ENCODE measurements around the gene ZAR1. TPM values are rescaled to one million over a fixed set of nuclear protein-coding genes. Genes with fewer than 3 reads are reported as not detected.

Gene ZAR1
- total and polyA plus RNA-seq, 2 experiments from 2014 or later: not detected

DNA sequence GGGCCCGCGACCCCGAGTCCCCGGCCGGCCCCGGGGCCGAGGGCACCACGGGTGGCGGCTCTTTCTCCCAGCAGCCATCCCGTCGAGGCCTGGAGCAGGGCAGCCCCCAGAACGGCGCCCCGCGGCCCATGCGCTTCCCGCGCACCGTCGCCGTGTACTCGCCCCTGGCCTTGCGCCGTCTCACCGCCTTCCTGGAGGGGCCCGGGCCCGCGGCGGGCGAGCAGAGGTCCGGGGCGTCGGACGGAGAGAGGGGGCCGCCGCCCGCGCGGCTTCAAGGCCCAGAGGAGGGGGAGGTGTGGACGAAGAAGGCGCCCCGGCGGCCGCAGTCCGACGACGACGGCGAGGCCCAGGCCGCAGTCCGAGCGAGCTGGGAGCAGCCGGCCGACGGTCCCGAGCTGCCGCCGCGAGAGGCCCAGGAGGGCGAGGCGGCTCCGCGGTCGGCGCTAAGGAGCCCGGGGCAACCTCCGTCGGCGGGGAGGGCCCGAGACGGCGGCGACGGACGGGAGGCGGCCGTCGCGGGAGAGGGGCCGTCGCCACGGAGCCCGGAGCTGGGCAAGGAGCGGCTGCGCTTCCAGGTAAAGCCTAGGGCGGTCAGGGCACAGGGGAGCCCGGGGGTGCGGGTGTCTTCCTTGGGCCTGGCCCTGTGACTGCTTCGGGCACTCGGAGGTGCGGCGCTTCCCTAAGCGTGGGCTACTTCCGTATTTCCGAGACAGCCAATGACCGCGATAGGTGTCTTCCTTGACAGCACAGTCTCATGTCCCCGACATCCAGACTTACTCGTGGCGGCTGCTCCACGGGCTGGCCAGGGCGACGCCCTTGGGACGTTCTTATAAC is 845 bp downstream of the ZAR1 start:
- DNase-seq: no peak

DNA sequence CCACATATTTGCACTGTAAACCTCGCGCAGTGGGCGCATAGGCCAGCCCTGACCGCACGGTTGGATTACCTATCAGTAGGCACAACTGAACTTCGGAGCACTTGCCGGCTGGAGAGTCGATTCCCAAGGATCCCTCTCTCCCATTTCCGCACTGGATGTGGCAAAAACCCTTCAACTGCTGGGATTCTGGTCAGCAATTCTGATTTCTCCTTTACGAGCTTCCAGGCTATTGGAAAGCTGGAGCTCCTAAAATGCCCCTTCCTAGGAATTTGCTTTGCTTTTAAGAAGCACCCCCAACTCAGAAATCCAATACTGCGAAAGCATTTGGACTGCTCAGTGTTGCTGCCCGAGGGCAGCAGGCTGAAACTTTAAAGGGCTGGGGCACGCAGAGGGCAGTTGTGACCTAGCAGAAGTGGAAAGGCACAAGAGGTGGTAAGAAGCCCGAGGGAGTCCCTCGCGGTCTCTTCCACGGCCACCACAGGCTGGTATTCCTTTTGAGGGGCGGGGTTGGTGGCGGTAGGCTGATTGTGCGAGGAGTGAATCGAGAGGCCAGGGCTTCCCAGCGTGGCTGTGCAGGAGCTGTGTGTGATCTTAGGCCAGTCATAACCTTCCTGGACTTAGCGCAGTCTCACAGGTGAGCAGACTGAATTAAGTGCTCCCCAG is 1.6 kb downstream of the ZAR1 start:
- H3K9ac ChIP-seq: no peak overlapping the region
- DNase-seq: no peak
- H3K27ac ChIP-seq: no peak overlapping the region
- H3K4me3 ChIP-seq: no peak overlapping the region
- no peak overlapping the region for H3K4me2 ChIP-seq (ENCODE audit: unreplicated experiment)
- H3K4me1 ChIP-seq (ENCODE audit: insufficient read depth): no peaks in the 10 kb centered on the region
- no peak for TF ChIP-seq EZH2phosphoT487 (IDR thresholded peaks at IDR 0.05; ENCODE audit: insufficient read depth, low read depth)
- no peak for TF ChIP-seq EZH2 (IDR thresholded peaks at IDR 0.05; ENCODE audit: insufficient read depth, poor library complexity, severe bottlenecking)
- H3K79me2 ChIP-seq (ENCODE audit: insufficient read depth): no peaks in the 10 kb centered on the region
- in situ Hi-C loops (cut with MboI): no loop called here
- no peaks in the 10 kb centered on the region for H4K20me1 ChIP-seq (ENCODE audit: insufficient read depth)
- no peak overlapping the region for H2AFZ ChIP-seq
- WGBS, 2 experiments (ENCODE audit: low coverage in 1 of 2, low lambda C conversion rate in 2 of 2, missing lambda C conversion rate in 2 of 2): 68 to 74% methylated on average over 22 to 23 of the region's 23 CpGs
- H3K9me2 ChIP-seq (ENCODE audit: insufficient read depth): no peaks in the 10 kb centered on the region
- peaks cover 6% of the 10 kb centered on the region; the same call in 1 of the 2 replicates for H3F3A ChIP-seq (ENCODE audit: insufficient read depth)
- no peaks in the 10 kb centered on the region for H3K9me3 ChIP-seq (ENCODE audit: low read depth)
- no peaks in the 10 kb centered on the region for H3K36me3 ChIP-seq (ENCODE audit: low read depth)
- peaks cover 50% of the 10 kb centered on the region for H3K27me3 ChIP-seq (replicated peaks; ENCODE audit: insufficient read depth)

More for the DNA sequence above, 845 bp downstream of the ZAR1 start:
- Histone ChIP-seq H3K4me1 (ENCODE audit: insufficient read depth) (no peaks in the 10 kb centered on the region), H4K20me1 (ENCODE audit: insufficient read depth) (no peaks in the 10 kb centered on the region), H2AFZ (peak overlapping the region; percentile 60; the same call in 1 of the 2 replicates), H3K27me3 (replicated peaks; ENCODE audit: insufficient read depth) (peaks cover 56% of the 10 kb centered on the region), H3K27ac (no peak overlapping the region), H3K79me2 (ENCODE audit: insufficient read depth) (no peaks in the 10 kb centered on the region), H3K4me2 (ENCODE audit: unreplicated experiment) (no peak overlapping the region), H3K9me3 (ENCODE audit: low read depth) (no peaks in the 10 kb centered on the region), H3K9ac (no peak overlapping the region), H3K4me3 (no peak overlapping the region), H3K9me2 (ENCODE audit: insufficient read depth) (no peaks in the 10 kb centered on the region), H3K36me3 (ENCODE audit: low read depth) (no peaks in the 10 kb centered on the region), H3F3A (ENCODE audit: insufficient read depth) (peaks cover 6% of the 10 kb centered on the region; the same call in 1 of the 2 replicates)
- 15 to 16% methylated on average over 78 to 93 of the region's 104 CpGs for WGBS, 2 experiments (ENCODE audit: low coverage in 1 of 2, low lambda C conversion rate in 2 of 2, missing lambda C conversion rate in 2 of 2)
- in situ Hi-C loops (cut with MboI): no loop called here
- TF ChIP-seq EZH2phosphoT487 (IDR thresholded peaks at IDR 0.05; ENCODE audit: insufficient read depth, low read depth) (no peak), EZH2 (IDR thresholded peaks at IDR 0.05; ENCODE audit: insufficient read depth, poor library complexity, severe bottlenecking) (no peak)

DNA sequence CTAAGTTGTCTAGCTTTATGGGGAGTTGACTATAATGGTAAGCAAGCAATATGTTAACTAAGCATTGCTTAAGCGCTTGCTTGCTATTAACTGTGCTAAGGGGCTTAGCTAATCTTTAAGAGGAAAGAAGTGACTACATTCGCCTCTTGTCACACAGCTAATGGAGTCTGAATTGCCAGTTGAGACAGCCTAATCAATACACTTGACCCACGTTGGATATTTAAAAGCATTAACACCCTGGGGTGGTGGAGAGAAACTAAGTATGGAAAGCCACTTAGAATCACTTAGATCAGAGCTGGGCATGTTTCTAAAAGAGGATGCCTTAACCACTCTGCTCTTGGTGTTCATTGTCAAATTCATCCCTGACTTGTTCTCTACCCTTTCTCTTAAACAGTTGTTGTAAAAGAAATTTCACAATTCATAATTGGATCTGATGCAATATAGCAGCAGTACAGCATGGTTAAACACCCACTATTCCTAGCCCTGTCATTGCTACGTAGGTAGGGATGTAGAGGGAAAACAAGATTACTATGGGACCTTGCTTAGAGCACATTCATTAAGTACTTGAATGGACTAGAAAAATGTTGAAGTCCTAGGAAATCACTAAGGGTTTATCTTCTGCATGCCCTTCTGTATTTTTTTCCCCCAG is 3.5 kb downstream of the ZAR1 start:
- Histone ChIP-seq H3K4me1 (ENCODE audit: insufficient read depth) (no peaks in the 10 kb centered on the region), H3K27ac (no peak overlapping the region), H3K79me2 (ENCODE audit: insufficient read depth) (no peaks in the 10 kb centered on the region), H3K4me3 (no peak overlapping the region), H3K9ac (no peak overlapping the region), H3K9me3 (ENCODE audit: low read depth) (no peaks in the 10 kb centered on the region), H3K4me2 (ENCODE audit: unreplicated experiment) (no peak overlapping the region), H4K20me1 (ENCODE audit: insufficient read depth) (no peaks in the 10 kb centered on the region), H3K9me2 (ENCODE audit: insufficient read depth) (no peaks in the 10 kb centered on the region), H3K36me3 (ENCODE audit: low read depth) (peaks cover 4% of the 10 kb centered on the region; the same call in 1 of the 2 replicates), H2AFZ (no peak overlapping the region), H3K27me3 (replicated peaks; ENCODE audit: insufficient read depth) (peaks cover 40% of the 10 kb centered on the region), H3F3A (ENCODE audit: insufficient read depth) (peaks cover 6% of the 10 kb centered on the region; the same call in 1 of the 2 replicates)
- TF ChIP-seq EZH2 (IDR thresholded peaks at IDR 0.05; ENCODE audit: insufficient read depth, poor library complexity, severe bottlenecking): no peak
- TF ChIP-seq EZH2phosphoT487 (IDR thresholded peaks at IDR 0.05; ENCODE audit: insufficient read depth, low read depth): no peak
- DNase-seq: no peak
- in situ Hi-C loops (cut with MboI): no loop called here
- 74% methylated on average over 4 of the region's 4 CpGs for WGBS, 2 experiments (ENCODE audit: low coverage in 1 of 2, low lambda C conversion rate in 2 of 2, missing lambda C conversion rate in 2 of 2)

DNA sequence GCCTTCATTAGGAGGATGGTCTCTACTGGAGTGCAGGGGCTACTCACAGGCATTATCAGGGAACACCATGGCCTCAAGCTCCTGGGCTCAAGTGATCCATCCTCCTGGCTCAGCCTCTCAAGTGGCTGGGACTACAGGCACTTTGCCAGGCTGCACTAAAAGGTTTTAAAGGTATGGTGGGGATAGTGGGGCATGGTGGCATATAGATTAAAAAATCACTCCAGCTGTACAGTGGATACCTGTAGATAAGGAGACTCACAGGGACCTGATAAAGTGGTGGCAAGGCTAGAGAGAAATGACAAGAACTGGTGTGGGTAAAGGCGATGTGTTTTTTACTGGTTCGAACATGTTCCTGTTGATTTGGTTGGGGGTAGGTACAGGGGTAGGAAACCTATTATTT is 5.9 kb downstream of the ZAR1 start:
- H3K4me2 ChIP-seq (ENCODE audit: unreplicated experiment): no peak overlapping the region
- no peak overlapping the region for H3K9ac ChIP-seq
- 95 to 98% methylated on average over 2 of the region's 2 CpGs for WGBS, 2 experiments (ENCODE audit: low coverage in 1 of 2, low lambda C conversion rate in 2 of 2, missing lambda C conversion rate in 2 of 2)
- TF ChIP-seq EZH2 (IDR thresholded peaks at IDR 0.05; ENCODE audit: insufficient read depth, poor library complexity, severe bottlenecking): no peak
- TF ChIP-seq EZH2phosphoT487 (IDR thresholded peaks at IDR 0.05; ENCODE audit: insufficient read depth, low read depth): no peak
- no peaks in the 10 kb centered on the region for H3K9me2 ChIP-seq (ENCODE audit: insufficient read depth)
- no peaks in the 10 kb centered on the region for H3K9me3 ChIP-seq (ENCODE audit: low read depth)
- no peak overlapping the region for H3K4me3 ChIP-seq
- peaks cover 19% of the 10 kb centered on the region for H3K27me3 ChIP-seq (replicated peaks; ENCODE audit: insufficient read depth)
- no peaks in the 10 kb centered on the region for H3K79me2 ChIP-seq (ENCODE audit: insufficient read depth)
- in situ Hi-C loops (cut with MboI): no loop called here
- H3K36me3 ChIP-seq (ENCODE audit: low read depth): peaks cover 22% of the 10 kb centered on the region
- H3K27ac ChIP-seq: no peak overlapping the region
- no peaks in the 10 kb centered on the region for H3K4me1 ChIP-seq (ENCODE audit: insufficient read depth)
- H2AFZ ChIP-seq: no peak overlapping the region
- no peak for DNase-seq
- H3F3A ChIP-seq (ENCODE audit: insufficient read depth): peaks cover 6% of the 10 kb centered on the region; the same call in 1 of the 2 replicates
- no peaks in the 10 kb centered on the region for H4K20me1 ChIP-seq (ENCODE audit: insufficient read depth)
